IPS DF 6.9 (cell line): ENCODE data around the gene CAPN5.
A peak's percentile ranks its signal among the peaks of the same experiment; 100 is the strongest.

ENCODE experiments used
- DNase-seq: peaks from one replicate; pipeline ENCODE4 v3.0.0-alpha.2; 2013; ENCODE audit warnings: low read depth, low spot score
- H3K27ac ChIP-seq: one replicate; pipeline ENCODE4 v1.5.1; 2013; ENCODE audit warnings: low read length, control low read depth
- H3K27me3 ChIP-seq: 2 replicates; pipeline ENCODE4 v1.6.1; 2013; ENCODE audit warnings: mild to moderate bottlenecking, low read length; ENCODE audit not compliant: control insufficient read depth, insufficient read depth
- H3K36me3 ChIP-seq: 2 replicates; pipeline ENCODE4 v1.6.1; 2013; ENCODE audit warnings: low read length; ENCODE audit not compliant: control insufficient read depth, insufficient read depth
- H3K4me1 ChIP-seq: 2 replicates; pipeline ENCODE4 v1.6.1; 2013; ENCODE audit warnings: low read length; ENCODE audit not compliant: control insufficient read depth, insufficient read depth
- H3K4me3 ChIP-seq: 2 replicates; pipeline ENCODE4 v1.5.1; 2013; ENCODE audit warnings: mild to moderate bottlenecking, low read length
- H3K9me3 ChIP-seq: 2 replicates; pipeline ENCODE4 v1.6.1; 2013; ENCODE audit warnings: low read length, inconsistent platforms; ENCODE audit not compliant: control insufficient read depth, insufficient read depth
- WGBS: extraction: QIAGEN DNeasy Blood & Tissue Kit; methylation state at CpG from one replicate; pipeline ENCODE4 v1.1.7; 2013; ENCODE audit warnings: mixed read lengths, missing lambda C conversion rate; ENCODE audit not compliant: insufficient read length, insufficient coverage; 5-methylcytosine and 5-hydroxymethylcytosine counted together

Gene CAPN5

DNA sequence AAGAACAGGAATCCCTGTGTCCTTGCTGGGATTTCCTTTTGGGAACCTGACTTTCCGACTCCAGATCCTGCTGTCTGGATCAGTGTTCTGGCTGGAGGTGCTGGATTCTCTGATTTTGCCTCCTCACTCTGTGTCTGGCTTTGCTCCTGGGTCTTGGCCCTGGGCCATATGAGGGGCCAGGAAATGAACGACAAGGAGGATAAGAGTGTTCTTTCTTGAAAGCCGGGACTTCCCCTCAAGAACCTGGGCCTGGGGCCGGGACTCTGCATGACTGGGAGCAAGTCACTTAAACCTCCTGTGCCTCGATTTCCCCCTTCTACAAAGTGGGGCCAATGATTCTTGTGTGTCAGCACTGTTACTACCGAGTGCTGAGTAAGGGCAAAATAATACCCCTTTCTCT is 58.4 kb downstream of the CAPN5 start:
- no peaks in the 10 kb centered on the region for H3K27me3 ChIP-seq
- no CpG with 5 or more reads among the region's 6 CpGs for WGBS
- DNase-seq = no peak
- no peak overlapping the region for H3K4me3 ChIP-seq
- peaks cover 3% of the 10 kb centered on the region for H3K4me1 ChIP-seq
- H3K27ac ChIP-seq = no peak overlapping the region
- H3K36me3 ChIP-seq = 0 out of 2 replicates have a peak, but pooled peaks cover 4% of the 10 kb centered on the region
- no peaks in the 10 kb centered on the region for H3K9me3 ChIP-seq

DNA sequence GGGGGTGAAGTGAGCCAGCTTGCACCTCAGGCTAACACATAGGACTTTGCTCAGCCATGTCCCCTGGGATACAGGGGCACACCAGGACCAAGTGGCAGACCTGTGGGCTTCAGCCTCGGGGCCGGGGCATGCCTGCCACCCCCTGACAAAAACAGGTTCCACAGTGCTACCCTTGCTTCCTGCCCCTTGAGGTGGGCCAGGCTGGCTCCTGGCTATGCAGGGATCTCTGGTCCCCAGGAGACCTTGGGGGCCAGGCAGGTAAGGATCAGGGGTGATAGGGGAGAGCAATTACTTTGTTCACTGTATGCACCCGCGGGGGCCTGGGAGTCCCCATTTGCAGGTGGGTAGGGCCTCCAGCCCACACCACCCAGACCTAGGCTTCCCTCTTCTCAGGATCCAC is 58.9 kb downstream of the CAPN5 start:
- Histone ChIP-seq H3K4me1 (peaks cover 3% of the 10 kb centered on the region), H3K4me3 (no peak overlapping the region), H3K9me3 (no peaks in the 10 kb centered on the region), H3K27me3 (no peaks in the 10 kb centered on the region), H3K36me3 (0 out of 2 replicates have a peak, but pooled peaks cover 3% of the 10 kb centered on the region), H3K27ac (no peak overlapping the region)
- no peak for DNase-seq
- no CpG with 5 or more reads among the region's 4 CpGs for WGBS

DNA sequence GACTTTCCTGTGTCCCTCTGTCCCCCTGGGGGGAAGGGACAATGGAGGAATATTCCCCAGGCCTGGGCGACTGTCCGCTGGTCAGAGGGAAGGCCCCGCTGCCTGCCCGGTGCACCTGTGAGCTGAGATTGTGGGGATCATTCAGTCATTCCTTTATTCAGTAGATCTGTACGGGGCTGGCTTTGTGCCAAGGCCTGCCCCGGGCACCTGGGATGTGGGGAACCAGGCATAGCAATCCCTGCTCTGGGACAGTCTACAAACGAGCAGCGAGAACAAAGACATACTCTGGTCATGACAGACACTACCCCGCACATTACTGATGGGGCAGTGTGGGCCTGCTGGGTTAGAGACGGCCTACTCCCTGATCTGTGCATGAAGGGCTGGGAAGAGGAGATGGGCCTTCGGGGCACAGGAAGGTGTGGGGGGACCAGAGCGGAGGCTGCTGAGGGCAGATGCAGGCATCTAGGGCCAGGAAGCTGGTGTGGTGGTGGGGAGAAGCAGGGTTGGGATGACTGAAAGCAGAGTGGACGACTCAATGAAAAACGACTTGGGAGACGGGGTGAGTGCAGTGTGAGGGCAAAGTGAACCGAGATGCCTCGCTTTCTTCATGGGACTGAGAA is 59.5 kb downstream of the CAPN5 start:
- Histone ChIP-seq H3K9me3 (no peaks in the 10 kb centered on the region), H3K4me3 (no peak overlapping the region), H3K27ac (no peak overlapping the region), H3K27me3 (no peaks in the 10 kb centered on the region), H3K36me3 (no peaks in the 10 kb centered on the region), H3K4me1 (peaks cover 3% of the 10 kb centered on the region)
- WGBS = no CpG with 5 or more reads among the region's 17 CpGs
- no peak for DNase-seq

DNA sequence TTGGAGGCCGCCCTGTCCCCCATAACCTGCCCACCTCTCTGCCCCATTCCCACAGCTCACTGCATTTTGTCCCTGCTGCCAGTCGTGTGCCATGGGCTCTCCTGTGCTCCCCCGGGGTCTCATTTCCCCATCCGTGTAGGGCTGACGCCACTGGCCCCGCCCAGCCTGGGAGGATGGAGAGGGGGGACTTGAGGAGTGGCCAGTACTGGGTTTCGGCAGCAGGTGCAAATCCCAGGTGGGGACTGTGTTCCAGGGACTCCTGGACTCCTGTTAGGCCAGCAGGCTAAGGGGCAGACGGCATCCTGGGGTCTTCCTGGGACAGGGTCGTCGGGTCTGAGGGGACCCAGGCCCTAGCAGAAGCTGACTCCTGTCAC is 60.1 kb downstream of the CAPN5 start:
- peak; percentile 5 for DNase-seq
- no CpG with 5 or more reads among the region's 10 CpGs for WGBS
- no peaks in the 10 kb centered on the region for H3K36me3 ChIP-seq
- H3K4me3 ChIP-seq = peak overlapping the region; percentile 31; the same call in 1 of the 2 replicates
- peaks cover 3% of the 10 kb centered on the region for H3K4me1 ChIP-seq
- no peaks in the 10 kb centered on the region for H3K27me3 ChIP-seq
- H3K9me3 ChIP-seq = no peaks in the 10 kb centered on the region
- no peak overlapping the region for H3K27ac ChIP-seq

DNA sequence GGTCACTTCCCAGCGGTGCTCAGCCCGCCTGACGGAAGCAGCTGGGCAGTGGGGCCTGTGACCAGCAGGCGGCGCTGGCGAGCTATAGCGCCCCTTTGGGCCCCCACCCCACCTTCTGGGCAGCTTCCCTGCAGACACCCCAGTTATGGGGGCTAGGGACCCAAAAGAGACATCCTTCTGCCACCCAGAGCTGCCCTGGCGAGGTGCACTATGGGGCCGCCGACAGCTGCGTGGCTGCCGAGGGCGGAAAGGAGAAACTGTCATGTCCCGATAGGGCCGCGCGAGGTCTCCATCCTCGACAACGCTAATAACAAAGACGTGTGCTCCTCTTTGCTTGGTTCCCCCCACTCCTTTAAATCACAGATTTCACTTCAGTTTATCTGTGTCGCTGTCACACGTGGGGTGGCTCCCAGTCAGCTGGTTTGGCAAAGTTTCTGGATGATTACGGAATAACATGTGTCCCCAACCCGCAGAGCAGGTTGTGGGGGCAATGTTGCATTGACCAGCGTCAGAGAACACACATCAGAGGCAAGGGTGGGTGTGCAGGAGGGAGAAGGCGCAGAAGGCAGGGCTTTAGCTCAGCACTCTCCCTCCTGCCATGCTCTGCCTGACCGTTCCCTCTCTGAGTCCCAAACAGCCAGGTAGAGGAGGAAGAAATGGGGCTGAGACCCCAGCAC is 60.6 kb downstream of the CAPN5 start:
- Histone ChIP-seq H3K27ac (no peak overlapping the region), H3K27me3 (no peaks in the 10 kb centered on the region), H3K9me3 (no peaks in the 10 kb centered on the region), H3K4me1 (peaks cover 3% of the 10 kb centered on the region), H3K4me3 (peak overlapping the region; percentile 31; the same call in 1 of the 2 replicates), H3K36me3 (no peaks in the 10 kb centered on the region)
- DNase-seq = peak; percentile 35
- WGBS = no CpG with 5 or more reads among the region's 27 CpGs

DNA sequence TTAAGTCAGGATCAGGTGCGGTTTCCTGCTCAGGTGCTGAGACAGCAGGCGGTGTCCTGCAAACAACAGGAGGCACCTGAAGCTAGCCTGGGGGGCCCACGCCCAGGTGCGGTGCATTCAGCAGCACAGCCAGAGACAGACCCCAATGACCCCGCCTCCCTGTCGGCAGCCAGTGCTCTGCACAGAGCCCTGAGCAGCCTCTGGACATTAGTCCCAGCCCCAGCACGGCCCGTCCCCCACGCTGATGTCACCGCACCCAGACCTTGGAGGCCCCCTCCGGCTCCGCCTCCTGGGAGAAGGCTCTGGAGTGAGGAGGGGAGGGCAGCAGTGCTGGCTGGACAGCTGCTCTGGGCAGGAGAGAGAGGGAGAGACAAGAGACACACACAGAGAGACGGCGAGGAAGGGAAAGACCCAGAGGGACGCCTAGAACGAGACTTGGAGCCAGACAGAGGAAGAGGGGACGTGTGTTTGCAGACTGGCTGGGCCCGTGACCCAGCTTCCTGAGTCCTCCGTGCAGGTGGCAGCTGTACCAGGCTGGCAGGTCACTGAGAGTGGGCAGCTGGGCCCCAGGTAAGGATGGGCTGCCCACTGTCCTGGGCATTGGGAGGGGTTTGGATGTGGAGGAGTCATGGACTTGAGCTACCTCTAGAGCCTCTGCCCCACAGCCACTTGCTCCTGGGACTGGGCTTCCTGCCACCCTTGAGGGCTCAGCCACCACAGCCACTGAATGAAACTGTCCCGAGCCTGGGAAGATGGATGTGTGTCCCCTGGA is 61.3 kb downstream of the CAPN5 start, which contains the start of gene MYO7A:
MYO7A (plus strand) TSS at position 327 of the 772 bp plus-strand sequence. CDS start 2,389 bp downstream, outside the sequence.
- Histone ChIP-seq H3K4me1 (peaks cover 3% of the 10 kb centered on the region), H3K36me3 (no peaks in the 10 kb centered on the region), H3K4me3 (peak within 1 kb of the TSS; percentile 31; the same call in 1 of the 2 replicates), H3K27ac (no peak within 1 kb of the TSS), H3K27me3 (no peaks in the 10 kb centered on the region), H3K9me3 (no peaks in the 10 kb centered on the region)
- no CpG with 5 or more reads among the region's 20 CpGs for WGBS
- DNase-seq = peak; percentile 7

DNA sequence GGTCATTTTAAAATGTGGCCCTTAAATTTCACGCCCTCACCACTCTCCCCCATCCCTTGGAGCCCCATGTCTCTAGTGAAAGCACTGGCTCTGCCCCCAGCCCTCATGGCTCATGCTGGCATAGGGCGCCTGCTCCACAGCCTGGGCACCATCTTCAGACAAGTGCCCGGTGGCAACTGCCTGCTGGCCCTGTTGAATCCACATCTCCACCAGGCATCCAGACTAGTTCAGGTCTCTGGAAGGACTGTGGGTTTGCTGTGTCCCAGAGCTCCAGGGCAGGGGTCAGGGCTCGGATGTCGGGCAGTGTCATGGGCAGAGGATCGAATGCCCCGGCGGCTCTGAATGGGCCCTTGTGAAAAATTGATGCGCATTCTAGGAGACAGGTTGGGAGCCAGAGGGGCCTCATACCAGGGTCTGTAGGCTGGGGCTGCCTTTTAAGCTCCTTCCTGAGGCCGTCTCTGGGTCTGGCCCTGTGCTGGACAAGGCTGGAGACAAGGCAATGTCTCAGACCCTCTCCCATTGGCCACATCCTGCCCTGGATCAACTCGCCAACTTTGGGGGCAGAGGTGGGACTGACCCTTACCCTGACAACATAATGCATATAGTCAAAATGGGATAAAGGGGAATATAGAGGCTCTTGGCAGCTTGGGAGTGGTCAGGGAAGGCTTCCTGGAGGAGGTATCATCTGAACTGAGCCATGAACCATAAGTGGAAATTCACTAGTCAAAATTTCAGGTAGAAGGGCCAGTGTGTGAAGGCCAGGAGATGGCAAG is 62.5 kb downstream of the CAPN5 start:
- Histone ChIP-seq H3K9me3 (no peaks in the 10 kb centered on the region), H3K27me3 (no peaks in the 10 kb centered on the region), H3K36me3 (no peaks in the 10 kb centered on the region), H3K4me3 (no peak overlapping the region), H3K4me1 (peaks cover 3% of the 10 kb centered on the region), H3K27ac (no peak overlapping the region)
- no CpG with 5 or more reads among the region's 11 CpGs for WGBS
- no peak for DNase-seq

DNA sequence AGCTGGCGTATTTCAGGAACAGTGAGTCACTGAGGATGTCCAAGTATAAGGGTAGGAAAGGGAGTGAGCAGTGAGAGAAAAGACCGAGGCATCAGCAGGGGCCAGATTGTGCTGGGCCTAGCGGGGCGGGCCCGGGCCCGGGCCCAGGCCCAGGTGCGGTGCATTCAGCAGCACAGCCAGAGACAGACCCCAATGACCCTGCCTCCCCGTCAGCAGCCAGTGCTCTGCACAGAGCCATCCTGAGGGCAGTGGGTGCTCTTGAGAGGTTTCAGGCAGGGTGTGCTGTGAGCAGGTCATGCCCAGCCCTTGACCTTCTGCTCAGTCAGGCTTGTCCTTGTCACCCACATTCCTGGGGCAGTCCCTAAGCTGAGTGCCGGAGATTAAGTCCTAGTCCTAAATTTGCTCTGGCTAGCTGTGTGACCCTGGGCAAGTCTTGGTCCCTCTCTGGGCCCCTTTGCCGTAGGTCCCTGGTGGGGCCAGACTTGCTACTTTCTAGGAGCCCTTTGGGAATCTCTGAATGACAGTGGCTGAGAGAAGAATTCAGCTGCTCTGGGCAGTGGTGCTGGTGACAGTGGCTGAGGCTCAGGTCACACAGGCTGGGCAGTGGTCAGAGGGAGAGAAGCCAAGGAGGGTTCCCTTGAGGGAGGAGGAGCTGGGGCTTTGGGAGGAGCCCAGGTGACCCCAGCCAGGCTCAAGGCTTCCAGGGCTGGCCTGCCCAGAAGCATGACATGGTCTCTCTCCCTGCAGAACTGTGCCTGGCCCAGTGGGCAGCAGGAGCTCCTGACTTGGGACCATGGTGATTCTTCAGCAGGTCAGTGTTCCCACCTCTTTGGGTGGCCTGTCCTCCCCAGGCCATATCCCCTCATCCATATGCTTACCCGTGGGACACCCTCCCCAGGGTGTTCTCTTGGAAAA is 63.3 kb downstream of the CAPN5 start:
- Histone ChIP-seq H3K4me3 (no peak overlapping the region), H3K9me3 (no peaks in the 10 kb centered on the region), H3K4me1 (peaks cover 3% of the 10 kb centered on the region), H3K27me3 (no peaks in the 10 kb centered on the region), H3K27ac (no peak overlapping the region), H3K36me3 (no peaks in the 10 kb centered on the region)
- DNase-seq = no peak
- no CpG with 5 or more reads among the region's 11 CpGs for WGBS

DNA sequence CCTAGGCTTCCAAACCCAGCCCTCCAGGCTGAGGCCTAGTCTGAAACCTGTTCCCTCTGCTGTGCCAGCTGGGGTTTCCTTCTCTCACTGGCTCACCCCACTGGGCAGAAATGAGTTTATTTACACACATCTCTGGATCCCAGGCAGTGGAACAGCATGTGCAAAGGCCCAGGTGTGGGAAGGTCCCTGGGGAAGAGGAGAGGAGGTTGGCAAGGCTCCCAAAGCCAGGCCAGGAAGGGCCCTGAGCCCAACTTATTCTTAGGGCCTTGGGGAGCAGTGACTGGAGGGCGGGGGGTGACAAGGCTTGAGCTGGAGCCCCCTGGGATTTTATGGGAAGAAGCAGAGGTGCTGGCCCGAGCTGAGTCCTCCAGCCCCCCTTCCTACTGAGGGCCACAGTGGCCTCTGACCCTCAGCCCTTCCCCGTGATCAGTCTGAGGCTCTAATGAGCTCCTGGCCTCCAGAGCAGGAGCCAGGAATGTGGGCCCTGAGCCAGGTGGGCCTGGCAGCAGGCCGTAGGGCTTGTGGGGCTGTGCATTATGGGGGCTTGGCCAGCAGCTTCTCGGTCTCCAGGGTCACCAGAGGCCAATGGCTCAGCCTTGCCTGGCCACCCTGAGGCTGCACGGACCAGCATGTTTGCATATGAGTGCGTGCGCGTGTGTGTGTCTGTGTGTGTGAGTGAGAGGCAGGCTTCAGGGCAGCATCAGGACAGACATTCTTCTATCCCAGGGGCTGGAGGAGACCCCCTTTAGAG is 64.2 kb downstream of the CAPN5 start:
- WGBS = no CpG with 5 or more reads among the region's 9 CpGs
- Histone ChIP-seq H3K4me3 (no peak overlapping the region), H3K36me3 (no peaks in the 10 kb centered on the region), H3K27me3 (no peaks in the 10 kb centered on the region), H3K9me3 (no peaks in the 10 kb centered on the region), H3K4me1 (peaks cover 3% of the 10 kb centered on the region), H3K27ac (no peak overlapping the region)
- no peak for DNase-seq
